SK-N-SH (cell line): ENCODE measurements around the gene PBX3. TPM values are rescaled to one million over a fixed set of nuclear protein-coding genes. Genes with fewer than 3 reads are reported as not detected.

Experiments
- CTCF ChIA-PET: fragments of 300-600, 350-600 bp; formaldehyde crosslinking; extraction: SDS; loops from one replicate; lab custom pipeline; 2021; lab: Yijun Ruan, JAX
- POLR2A ChIA-PET: fragments of 350-600 bp; sonication (Branson Sonifier 250); formaldehyde crosslinking; extraction: SDS; loops from one replicate; lab custom pipeline; 2020; ENCODE audit warnings: antibody characterized with exemption, inconsistent platforms; lab: Yijun Ruan, JAX
- DNase-seq: peaks from one replicate; pipeline ENCODE4 v3.0.0; 2012
- H2AFZ ChIP-seq: fragments of 200-600 bp; sonication (generic); 2 replicates; pipeline ENCODE4 v1.8.1; 2016; ENCODE audit warnings: antibody characterized with exemption, mild to moderate bottlenecking, low read depth
- H3F3A ChIP-seq: fragments of 200-600 bp; sonication (generic); replicated peaks from 2 replicates; pipeline ENCODE3; 2016; ENCODE audit warnings: antibody characterized with exemption, mild to moderate bottlenecking; ENCODE audit not compliant: insufficient read depth
- H3K27ac ChIP-seq, 2 experiments: fragments of 200-500 bp in 1 of 2; fragments of 200-600 bp in 1 of 2; sonication (Bioruptor generic) in 1 of 2; sonication (generic), shearing (Covaris generic) in 1 of 2; 2 replicates each; pipeline versions ENCODE4 v1.5.1 to v1.6.1; 2014 to 2016; ENCODE audit warnings: low read depth in 2 of 2, inconsistent platforms in 1 of 2, low read length in 1 of 2, mild to moderate bottlenecking in 1 of 2, mixed read lengths in 1 of 2
- H3K27me3 ChIP-seq: fragments of 200-600 bp; sonication (generic), shearing (Covaris generic); 2 replicates; pipeline ENCODE4 v1.6.1; 2016; ENCODE audit warnings: mixed run types; ENCODE audit not compliant: insufficient read depth
- H3K36me3 ChIP-seq, 2 experiments: fragments of 200-500 bp in 1 of 2; fragments of 200-600 bp in 1 of 2; sonication (Bioruptor generic) in 1 of 2; sonication (generic) in 1 of 2; replicated peaks in 1 of 2; 2 replicates each; pipeline versions ENCODE3 to v1.5.1; 2014 to 2016; ENCODE audit warnings: low read length in 1 of 2, mild to moderate bottlenecking in 1 of 2; ENCODE audit not compliant: insufficient read depth in 2 of 2, control insufficient read depth in 1 of 2
- H3K4me1 ChIP-seq, 2 experiments: fragments of 200-500 bp in 1 of 2; fragments of 200-600 bp in 1 of 2; sonication (Bioruptor generic) in 1 of 2; sonication (generic), shearing (Covaris generic) in 1 of 2; 2 replicates each; pipeline versions ENCODE4 v1.5.1 to v1.6.1; 2014 to 2016; ENCODE audit warnings: low read depth in 1 of 2, low read length in 1 of 2, mixed run types in 1 of 2; ENCODE audit not compliant: insufficient read depth in 2 of 2, control insufficient read depth in 1 of 2
- H3K4me2 ChIP-seq: fragments of 200-600 bp; sonication (generic), shearing (Covaris generic); 2 replicates; pipeline ENCODE4 v1.6.1; 2017; ENCODE audit warnings: mixed run types
- H3K4me3 ChIP-seq, 2 experiments: fragments of 200-500 bp in 1 of 2; fragments of 200-600 bp in 1 of 2; sonication (Bioruptor generic) in 1 of 2; sonication (generic), shearing (Covaris generic) in 1 of 2; 2 replicates each; pipeline versions ENCODE4 v1.5.1 to v1.8.1; 2014 to 2016; ENCODE audit warnings: low read depth in 2 of 2, inconsistent platforms in 1 of 2, low read length in 1 of 2, mild to moderate bottlenecking in 1 of 2, mixed read lengths in 1 of 2, moderate library complexity in 1 of 2
- H3K79me2 ChIP-seq: fragments of 200-600 bp; sonication (generic); 2 replicates; pipeline ENCODE4 v1.8.1; 2017; ENCODE audit warnings: mild to moderate bottlenecking; ENCODE audit not compliant: insufficient read depth
- H3K9ac ChIP-seq: fragments of 200-600 bp; sonication (generic); 2 replicates; pipeline ENCODE4 v1.6.1; 2017; ENCODE audit warnings: mixed run types
- H3K9me2 ChIP-seq: fragments of 200-600 bp; sonication (generic); 2 replicates; pipeline ENCODE4 v1.6.1; 2017; ENCODE audit warnings: mixed run types
- H3K9me3 ChIP-seq: fragments of 200-600 bp; sonication (generic); 2 replicates; pipeline ENCODE4 v1.6.1; 2017; ENCODE audit warnings: mixed run types, mild to moderate bottlenecking, moderate library complexity
- H4K20me1 ChIP-seq: fragments of 200-600 bp; sonication (generic); 2 replicates; pipeline ENCODE4 v1.6.1; 2017; ENCODE audit warnings: mild to moderate bottlenecking, mixed run types; ENCODE audit not compliant: insufficient read depth
- ELF1 ChIP-seq: IDR thresholded peaks from 2 replicates; pipeline ENCODE4 v1.4.0; 2012
- EP300 ChIP-seq, 2 experiments: IDR thresholded peaks; 2 replicates each; pipeline versions ENCODE4 v1.4.0 to v1.6.1; 2012; ENCODE audit warnings: borderline replicate concordance in 1 of 2, low read depth in 1 of 2, low read length in 1 of 2
- EZH2phosphoT487 ChIP-seq: fragments of 200-600 bp; sonication (generic); IDR thresholded peaks from 2 replicates; pipeline ENCODE4 v1.6.1; 2017; ENCODE audit warnings: low read depth, mixed run types, mild to moderate bottlenecking, antibody characterized with exemption, moderate library complexity, borderline replicate concordance
- FOSL2 ChIP-seq: IDR thresholded peaks from 2 replicates; pipeline ENCODE4 v1.4.0; 2012; ENCODE audit warnings: low read depth, mild to moderate bottlenecking, moderate library complexity, borderline replicate concordance
- FOXJ3 ChIP-seq: sonication (generic); formaldehyde crosslinking; IDR thresholded peaks from 2 replicates; pipeline ENCODE4 v1.5.1; 2020; ENCODE audit warnings: mild to moderate bottlenecking, missing genetic modification reagents
- GABPA ChIP-seq: IDR thresholded peaks from 2 replicates; pipeline ENCODE4 v1.4.0; 2012; ENCODE audit warnings: low read depth, mild to moderate bottlenecking
- GATA2 ChIP-seq: sonication (generic); formaldehyde crosslinking; IDR thresholded peaks from 2 replicates; pipeline ENCODE4 v1.5.0; 2020; ENCODE audit warnings: mild to moderate bottlenecking, missing genetic modification reagents
- IRF3 ChIP-seq: fragments of 150-350 bp; IDR thresholded peaks from 2 replicates; pipeline ENCODE4 v1.6.1; 2016; ENCODE audit warnings: mild to moderate bottlenecking, low read depth, low read length
- MAX ChIP-seq: IDR thresholded peaks from 2 replicates; pipeline ENCODE4 v1.4.0; 2012; ENCODE audit warnings: low read depth
- MXI1 ChIP-seq: IDR thresholded peaks from 2 replicates; pipeline ENCODE4 v1.6.1; 2012; ENCODE audit warnings: mild to moderate bottlenecking, low read depth, low read length, improper control_type of control experiment
- NFIC ChIP-seq: IDR thresholded peaks from 2 replicates; pipeline ENCODE4 v1.4.0; 2012; ENCODE audit warnings: borderline replicate concordance
- POLR2AphosphoS5 ChIP-seq: IDR thresholded peaks from 2 replicates; pipeline ENCODE4 v1.6.1; 2012; ENCODE audit warnings: low read depth, low read length
- RAD21 ChIP-seq: IDR thresholded peaks from 2 replicates; pipeline ENCODE4 v1.6.1; 2012; ENCODE audit warnings: mild to moderate bottlenecking, low read length
- RCOR1 ChIP-seq: fragments of 150-350 bp; IDR thresholded peaks from 2 replicates; pipeline ENCODE4 v1.6.1; 2017; ENCODE audit warnings: antibody characterized with exemption, low read length
- REST ChIP-seq: IDR thresholded peaks from 2 replicates; pipeline ENCODE4 v1.6.1; 2012; ENCODE audit warnings: mild to moderate bottlenecking, low read depth, low read length, moderate library complexity
- RFX5 ChIP-seq: IDR thresholded peaks from 2 replicates; pipeline ENCODE4 v1.6.1; 2012; ENCODE audit warnings: mild to moderate bottlenecking, improper control_type of control experiment, low read length
- TEAD4 ChIP-seq: IDR thresholded peaks from 2 replicates; pipeline ENCODE4 v1.4.0; 2012; ENCODE audit warnings: mild to moderate bottlenecking, borderline replicate concordance; ENCODE audit not compliant: insufficient read depth
- WGBS: methylation state at CpG from one replicate; pipeline ENCODE4 v1.1.6; 2017; ENCODE audit warnings: low lambda C conversion rate; 5-methylcytosine and 5-hydroxymethylcytosine counted together
- polyA plus RNA-seq, 3 experiments: library from polyadenylated mRNA; depleted of rRNA; stranded (reverse); fragments of >200 nt; gene quantifications; 2 replicates each; pipeline ENCODE4 v1.2.3, GENCODE V29; 2012

Gene PBX3
- polyA plus RNA-seq, 1 of the 3 experiments (the other 2 are of a cell fraction) = 73.0 TPM

- Histone ChIP-seq H3K36me3 (no peaks in the 10 kb centered on the region), H3K9me2 (no peaks in the 10 kb centered on the region), H2AFZ (no peak overlapping the region), H4K20me1 (no peaks in the 10 kb centered on the region), H3F3A (no peaks in the 10 kb centered on the region), H3K9ac (no peak overlapping the region)
- CTCF ChIA-PET = interaction anchor here (0.6 kb wide), 1 partner anchor 15 kb away, joined by 3 read pairs; no protein-coding TSS in a partner anchor
- WGBS = 92% methylated on average over 6 of the region's 6 CpGs
- no peak for TF ChIP-seq RAD21
- TF ChIP-seq EP300 (IDR thresholded peaks at IDR 0.05; ENCODE audit: borderline replicate concordance in 1 of 2, low read depth in 1 of 2, low read length in 1 of 2) = no peak
- TF ChIP-seq FOSL2 = no peak
- no peak for TF ChIP-seq MXI1
- no peak for TF ChIP-seq POLR2AphosphoS5
- TF ChIP-seq IRF3 = no peak
- TF ChIP-seq ELF1 = no peak
- no peak for TF ChIP-seq FOXJ3 (CRISPR knock-in tag)
- TF ChIP-seq RCOR1 = no peak
- TF ChIP-seq GATA2 (CRISPR knock-in tag) = no peak
- no peak for TF ChIP-seq TEAD4
- no peak for TF ChIP-seq RFX5
- TF ChIP-seq NFIC = no peak
- no peak for TF ChIP-seq GABPA
- TF ChIP-seq REST = no peak
- TF ChIP-seq MAX = no peak
- no peak for TF ChIP-seq EZH2phosphoT487
- TF ChIP-seq, all 33 proteins: peak for 0
- Histone ChIP-seq H3K27ac (no peak overlapping the region), H3K4me1 (peaks cover 0 to 3% of the 10 kb centered on the region in 2 experiments; a peak in 1 of 4 replicates), H3K4me3 (no peak overlapping the region), H3K4me2 (no peak overlapping the region), H3K27me3 (no peaks in the 10 kb centered on the region), H3K9me3 (no peaks in the 10 kb centered on the region), H3K79me2 (no peaks in the 10 kb centered on the region)
- peak; percentile 13 for DNase-seq
- POLR2A ChIA-PET = no interaction called here
These were observed 253.1 kb downstream of the PBX3 start for GRCh38 chr9:126000256-126000655.
